ENCODE data around the gene CHD2. TPM values are rescaled to one million over a fixed set of nuclear protein-coding genes. Genes with fewer than 3 reads are reported as not detected.
"Not testable (repeated sequence)": the region's sequence is repeated elsewhere in the genome, so short reads cannot be mapped to it uniquely, and the experiment has no call there.

CHD2 gene
- 26.6 and 83.0 TPM in 2 replicates for total RNA-seq (2014; rRNA removed; shearing (Covaris generic); ENCODE audit: low replicate concordance)

- in situ Hi-C loops (cut with HindIII; ENCODE audit: low pct_unique_long_range_greater_than_20kb, low sequenced_read_pairs), result loop anchor here (25.0 kb wide), 1 partner anchor 88 kb away; no protein-coding TSS in a partner anchor
- DNase-seq (ENCODE audit: low read depth), result peak; percentile 95
Measured at GRCh38 chr15:92899948-92900730, at the start of gene CHD2. Gene CHD2, plus strand, starts transcription at chr15:92900324. Its CDS starts 914 bp downstream, at chr15:92901238.

GRCh38 chr15:92853222-92853621, 46.9 kb upstream of the CHD2 start:
- DNase-seq (ENCODE audit: low read depth), result no peak
- in situ Hi-C loops (cut with HindIII; ENCODE audit: low pct_unique_long_range_greater_than_20kb, low sequenced_read_pairs), result no loop called here

- DNase-seq (ENCODE audit: low read depth), result no peak
- in situ Hi-C loops (cut with HindIII; ENCODE audit: low pct_unique_long_range_greater_than_20kb, low sequenced_read_pairs), result no loop called here
Measured at GRCh38 chr15:92861742-92862141, 38.4 kb upstream of the CHD2 start.

GRCh38 chr15:92864127-92864814, 35.9 kb upstream of the CHD2 start:
- in situ Hi-C loops (cut with HindIII; ENCODE audit: low pct_unique_long_range_greater_than_20kb, low sequenced_read_pairs), result no loop called here

GRCh38 chr15:92869263-92869940, 30.7 kb upstream of the CHD2 start:
- in situ Hi-C loops (cut with HindIII; ENCODE audit: low pct_unique_long_range_greater_than_20kb, low sequenced_read_pairs), result no loop called here
- DNase-seq (ENCODE audit: low read depth), result peak; percentile 35

More at GRCh38 chr15:92864127-92864814, 35.9 kb upstream of the CHD2 start:
- DNase-seq (ENCODE audit: low read depth), result no peak

GRCh38 chr15:92870010-92870591, 30.0 kb upstream of the CHD2 start:
- in situ Hi-C loops (cut with HindIII; ENCODE audit: low pct_unique_long_range_greater_than_20kb, low sequenced_read_pairs), result no loop called here
- DNase-seq (ENCODE audit: low read depth), result no peak

- in situ Hi-C loops (cut with HindIII; ENCODE audit: low pct_unique_long_range_greater_than_20kb, low sequenced_read_pairs); DNase-seq (ENCODE audit: low read depth): not testable (repeated sequence)
Measured at GRCh38 chr15:92872967-92873366, 27.2 kb upstream of the CHD2 start.

- in situ Hi-C loops (cut with HindIII; ENCODE audit: low pct_unique_long_range_greater_than_20kb, low sequenced_read_pairs), result no loop called here
- DNase-seq (ENCODE audit: low read depth), result no peak
Measured at GRCh38 chr15:92877000-92877399, 23.1 kb upstream of the CHD2 start.

- in situ Hi-C loops (cut with HindIII; ENCODE audit: low pct_unique_long_range_greater_than_20kb, low sequenced_read_pairs), result no loop called here
- DNase-seq (ENCODE audit: low read depth), result no peak
Measured at GRCh38 chr15:92877416-92877815, 22.7 kb upstream of the CHD2 start.

- DNase-seq (ENCODE audit: low read depth), result no peak
- in situ Hi-C loops (cut with HindIII; ENCODE audit: low pct_unique_long_range_greater_than_20kb, low sequenced_read_pairs), result no loop called here
Measured at GRCh38 chr15:92878593-92879053, 21.5 kb upstream of the CHD2 start.

- in situ Hi-C loops (cut with HindIII; ENCODE audit: low pct_unique_long_range_greater_than_20kb, low sequenced_read_pairs), result no loop called here
Measured at GRCh38 chr15:92879949-92880725, 20.0 kb upstream of the CHD2 start.

GRCh38 chr15:92880796-92881195, 19.3 kb upstream of the CHD2 start:
- DNase-seq (ENCODE audit: low read depth), result no peak
- in situ Hi-C loops (cut with HindIII; ENCODE audit: low pct_unique_long_range_greater_than_20kb, low sequenced_read_pairs), result no loop called here

More at GRCh38 chr15:92879949-92880725, 20.0 kb upstream of the CHD2 start:
- no peak for DNase-seq (ENCODE audit: low read depth)

GRCh38 chr15:92881211-92881754, 18.8 kb upstream of the CHD2 start:
- no peak for DNase-seq (ENCODE audit: low read depth)
- in situ Hi-C loops (cut with HindIII; ENCODE audit: low pct_unique_long_range_greater_than_20kb, low sequenced_read_pairs), result no loop called here

GRCh38 chr15:92881802-92882696, 18.1 kb upstream of the CHD2 start:
- in situ Hi-C loops (cut with HindIII; ENCODE audit: low pct_unique_long_range_greater_than_20kb, low sequenced_read_pairs), result no loop called here
- peak; percentile 100 for DNase-seq (ENCODE audit: low read depth)

- in situ Hi-C loops (cut with HindIII; ENCODE audit: low pct_unique_long_range_greater_than_20kb, low sequenced_read_pairs), result no loop called here
- DNase-seq (ENCODE audit: low read depth), result no peak
Measured at GRCh38 chr15:92882697-92883162, 17.4 kb upstream of the CHD2 start.

- in situ Hi-C loops (cut with HindIII; ENCODE audit: low pct_unique_long_range_greater_than_20kb, low sequenced_read_pairs), result no loop called here
- DNase-seq (ENCODE audit: low read depth), result no peak
Measured at GRCh38 chr15:92883163-92883875, 16.8 kb upstream of the CHD2 start.

Measured in Caki2 (cell line).